Esophagus mucosa (tissue), 1 donor: Measurements from ENCODE around the gene RPTOR. TPM values are rescaled to one million over a fixed set of nuclear protein-coding genes. Genes with fewer than 3 reads are reported as not detected.
"Not testable (repeated sequence)": the region's sequence is repeated elsewhere in the genome, so short reads cannot be mapped to it uniquely, and the experiment has no call there.

Experiments
- ATAC-seq: fragments of 200-7000 bp; cut with Tn5 transposase; one replicate; pipeline ENCODE4 v1.9.1; 2020
- total RNA-seq: library from RNA; stranded (reverse); gene quantifications from one replicate; pipeline ENCODE4 v1.2.4, GENCODE V29; 2023
- donor health status: DM: yes; HTN: yes; CAD: no.

Gene RPTOR
- total RNA-seq, 1 donor from 2014 or later = 14.9 TPM

DNA sequence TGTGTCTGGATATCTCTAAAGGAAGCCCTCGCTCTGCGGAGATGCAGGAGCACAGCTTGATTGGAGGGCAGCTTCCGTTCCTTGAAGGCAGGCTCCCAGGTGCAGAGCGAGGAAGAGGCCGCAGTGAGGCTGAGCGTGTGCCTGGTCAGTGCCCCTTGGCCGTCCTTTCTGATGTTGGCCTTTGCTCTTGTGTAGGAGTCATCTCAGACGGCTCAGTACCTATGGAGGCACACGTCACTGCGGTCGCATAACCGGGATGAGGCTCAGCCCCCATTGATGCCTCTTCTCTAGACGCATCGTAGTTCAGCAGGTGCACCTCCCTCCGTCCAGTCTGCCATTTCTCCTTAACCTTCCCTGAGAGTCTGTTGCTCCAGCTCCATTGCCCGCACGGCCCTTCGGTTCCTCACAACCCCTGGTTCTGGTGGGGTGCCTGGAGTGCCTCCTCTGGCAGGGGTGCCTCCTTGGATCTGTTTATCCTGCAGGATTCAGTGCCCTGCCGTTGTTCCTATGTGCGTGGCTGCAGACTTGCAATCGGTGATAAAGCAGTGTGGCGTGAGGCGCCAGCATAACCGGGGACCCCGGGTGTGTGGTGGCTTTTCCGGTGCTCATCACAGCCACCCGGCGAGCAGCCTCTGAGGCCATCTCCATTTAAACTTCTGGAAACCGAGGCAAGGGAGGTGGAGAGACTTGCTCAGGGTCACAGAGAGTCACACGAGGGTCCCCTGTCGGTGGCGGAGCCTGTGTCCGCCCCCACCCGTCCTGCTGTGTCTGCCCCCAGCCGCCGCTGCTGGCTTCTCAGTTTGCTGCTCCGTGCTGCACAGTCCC is 258.2 kb downstream of the RPTOR start:
- ATAC-seq = no peak

DNA sequence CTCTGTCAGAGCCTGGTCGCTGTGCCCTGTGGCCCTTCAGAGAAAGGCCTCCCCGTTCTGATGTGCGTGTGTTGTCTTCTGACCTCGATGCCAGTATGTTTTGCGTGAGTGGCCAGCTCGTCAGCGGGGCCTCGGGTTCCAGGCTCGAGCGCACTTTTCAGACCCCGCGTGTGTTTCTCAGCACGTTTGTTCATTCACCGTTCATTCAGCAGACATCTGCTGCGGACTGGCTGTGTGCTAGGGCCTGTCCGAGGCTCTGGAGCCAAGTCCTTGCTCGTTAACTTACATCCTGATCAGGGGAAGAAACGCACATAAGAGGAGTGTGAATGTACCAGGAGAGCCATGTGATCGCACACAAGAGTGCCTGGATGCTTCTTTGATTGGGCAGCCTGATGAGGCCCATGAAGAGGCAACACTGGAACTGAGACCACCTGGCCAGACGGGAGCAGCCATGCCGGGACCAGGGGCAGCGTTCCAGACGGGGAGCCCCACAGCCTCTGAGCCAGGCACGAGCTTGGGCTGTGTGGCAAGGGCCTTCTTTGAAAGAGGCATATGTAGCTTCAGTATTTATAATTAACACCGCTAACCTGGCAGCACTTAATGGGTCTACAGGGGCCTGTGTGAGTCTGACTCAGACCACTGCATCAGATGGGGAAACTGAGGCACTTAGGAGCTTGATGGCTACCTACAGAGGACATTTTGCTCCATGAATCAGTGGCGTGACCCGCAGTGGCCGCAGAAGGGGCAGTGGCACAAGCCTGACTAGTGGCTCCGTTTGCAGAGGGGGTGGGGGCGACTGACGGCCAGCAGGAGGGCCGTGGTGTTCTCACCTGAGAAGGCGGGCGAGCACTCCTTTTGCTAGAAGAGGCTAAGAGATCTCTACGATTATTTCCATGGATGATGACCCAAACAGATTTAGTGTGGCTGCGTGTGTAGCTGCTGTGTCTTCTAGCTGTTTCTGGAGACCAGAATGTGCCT is 259.1 kb downstream of the RPTOR start:
- ATAC-seq = no peak

DNA sequence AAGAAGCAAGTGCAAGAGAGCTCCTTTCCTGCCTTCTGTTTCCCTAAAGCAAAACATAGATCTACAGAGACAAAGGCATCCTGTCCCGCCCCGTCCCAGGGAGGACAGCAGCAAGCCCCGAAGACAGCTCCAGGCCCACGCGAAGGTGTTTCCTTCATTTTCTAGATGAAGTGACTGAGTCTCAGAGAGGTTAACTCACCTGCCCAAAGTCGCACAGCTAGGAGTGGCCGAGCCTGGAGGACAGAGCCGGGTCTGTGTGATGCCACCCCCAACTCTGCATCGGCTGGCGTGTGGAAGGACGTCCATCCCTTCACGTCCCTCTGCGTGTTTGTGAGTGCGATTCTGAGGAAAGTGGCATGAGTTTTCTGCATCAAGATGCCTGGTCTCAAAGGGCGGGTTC is 259.8 kb downstream of the RPTOR start:
- no peak for ATAC-seq

DNA sequence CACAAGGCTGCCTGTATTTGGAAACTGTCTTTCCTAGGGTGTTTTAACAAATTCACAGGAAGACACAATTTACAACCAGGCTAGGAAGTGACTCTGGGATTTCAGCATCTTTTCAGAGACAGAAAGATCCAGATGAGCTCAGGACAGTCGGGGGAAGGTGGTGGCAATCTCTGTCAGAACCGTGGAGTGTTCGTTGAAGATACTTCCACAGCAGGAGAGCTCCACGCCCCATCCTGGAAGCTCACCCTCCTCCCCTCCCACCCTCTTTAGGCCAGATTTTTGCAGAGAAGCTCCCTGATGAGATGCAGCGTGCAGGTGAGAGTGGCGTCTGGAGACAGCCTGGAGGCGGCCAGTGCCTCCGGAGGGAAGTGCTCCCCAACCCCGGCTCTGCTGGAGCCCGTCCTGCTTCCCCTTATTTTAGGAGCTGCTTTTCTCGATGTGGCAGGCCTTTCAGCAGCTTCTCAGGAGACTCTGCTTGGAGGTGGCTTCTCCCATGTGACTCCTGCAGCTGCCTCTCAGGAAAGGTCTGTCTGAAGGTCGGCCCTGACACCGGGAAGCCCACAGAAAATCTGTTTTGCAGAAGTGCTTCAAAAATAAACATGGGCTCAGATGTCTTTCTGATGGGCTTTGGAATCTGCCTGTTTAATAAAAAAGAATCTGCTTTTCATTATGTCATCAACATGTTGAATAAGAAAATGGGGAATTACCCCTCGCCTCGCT is 260.6 kb downstream of the RPTOR start:
- ATAC-seq = no peak

DNA sequence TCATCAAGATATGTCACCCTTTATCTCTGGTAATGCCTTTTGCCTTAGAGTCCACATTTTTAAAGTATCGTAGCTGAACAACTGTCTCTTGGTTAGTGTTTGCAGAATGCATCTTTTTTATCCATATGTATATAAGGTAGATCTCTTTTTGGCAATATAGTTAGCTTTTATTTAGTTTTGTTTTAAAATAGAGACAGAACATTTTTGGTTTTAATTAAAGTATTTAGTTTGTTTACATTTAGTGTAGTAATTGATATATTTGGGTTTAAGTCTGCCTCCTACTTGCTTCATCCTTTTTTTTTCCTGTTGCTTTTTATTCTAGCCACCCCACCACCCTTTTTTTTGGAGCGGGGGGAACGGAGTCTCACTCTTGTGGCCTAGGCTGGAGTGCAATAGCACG is 262.4 kb downstream of the RPTOR start:
- no peak for ATAC-seq

DNA sequence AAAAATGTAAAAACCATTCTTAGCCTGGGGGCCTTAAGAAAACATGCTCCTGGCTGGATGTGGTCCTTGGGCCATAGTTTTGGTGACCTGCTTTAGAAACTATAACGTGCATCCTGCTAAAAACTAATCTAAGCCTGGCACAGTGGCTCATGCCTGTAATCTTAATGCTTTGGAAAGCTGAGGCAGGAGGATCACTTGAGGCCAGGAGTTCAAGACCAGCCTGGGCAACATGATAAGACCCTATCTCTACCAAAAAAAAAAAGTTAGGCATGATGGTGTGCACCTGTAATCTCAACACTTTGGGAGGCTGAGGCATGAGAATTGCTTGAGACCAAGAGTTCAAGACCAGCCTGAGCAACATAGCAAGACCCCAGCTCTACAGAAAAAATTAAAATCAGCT is 263.2 kb downstream of the RPTOR start:
- ATAC-seq = no peak

DNA sequence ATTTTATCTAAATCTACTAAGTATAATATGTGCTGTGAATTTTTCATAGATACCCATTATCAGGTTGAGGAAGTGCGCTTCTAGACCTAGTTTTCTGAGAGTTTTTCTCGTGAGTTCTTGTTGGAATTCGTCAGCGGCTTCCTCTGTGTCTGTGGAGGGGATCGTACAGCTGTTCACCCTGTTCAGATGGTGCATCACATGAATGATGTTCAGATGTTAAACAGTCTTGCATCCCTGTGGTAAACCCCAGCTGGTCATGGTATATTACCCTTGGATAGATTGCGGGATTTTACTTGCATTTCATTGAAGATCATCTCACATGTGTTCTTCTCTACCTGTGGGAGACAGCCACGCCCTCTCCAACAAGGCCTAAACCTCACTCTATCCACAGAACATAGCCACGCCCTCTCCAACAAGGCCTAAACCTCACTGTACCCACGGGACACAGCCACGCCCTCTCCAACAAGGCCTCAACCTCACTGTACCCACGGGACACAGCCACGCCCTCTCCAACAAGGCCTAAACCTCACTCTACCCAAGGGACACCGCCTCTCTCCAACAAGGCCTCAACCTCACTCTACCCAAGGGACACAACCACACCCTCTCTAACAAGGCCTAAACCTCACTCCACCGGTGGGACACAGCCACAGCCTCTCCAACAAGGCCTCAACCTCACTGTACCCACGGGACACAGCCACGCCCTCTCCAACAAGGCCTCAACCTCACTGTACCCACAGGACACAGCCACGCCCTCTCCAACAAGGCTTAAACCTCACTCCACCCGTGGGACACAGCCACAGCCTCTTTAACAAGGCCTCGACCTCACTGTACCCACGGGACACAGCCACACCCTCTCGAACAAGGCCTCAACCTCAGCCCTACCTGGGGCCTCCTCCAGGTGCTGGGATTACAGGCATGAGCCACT is 266.8 kb downstream of the RPTOR start:
- peak; percentile 52 for ATAC-seq

DNA sequence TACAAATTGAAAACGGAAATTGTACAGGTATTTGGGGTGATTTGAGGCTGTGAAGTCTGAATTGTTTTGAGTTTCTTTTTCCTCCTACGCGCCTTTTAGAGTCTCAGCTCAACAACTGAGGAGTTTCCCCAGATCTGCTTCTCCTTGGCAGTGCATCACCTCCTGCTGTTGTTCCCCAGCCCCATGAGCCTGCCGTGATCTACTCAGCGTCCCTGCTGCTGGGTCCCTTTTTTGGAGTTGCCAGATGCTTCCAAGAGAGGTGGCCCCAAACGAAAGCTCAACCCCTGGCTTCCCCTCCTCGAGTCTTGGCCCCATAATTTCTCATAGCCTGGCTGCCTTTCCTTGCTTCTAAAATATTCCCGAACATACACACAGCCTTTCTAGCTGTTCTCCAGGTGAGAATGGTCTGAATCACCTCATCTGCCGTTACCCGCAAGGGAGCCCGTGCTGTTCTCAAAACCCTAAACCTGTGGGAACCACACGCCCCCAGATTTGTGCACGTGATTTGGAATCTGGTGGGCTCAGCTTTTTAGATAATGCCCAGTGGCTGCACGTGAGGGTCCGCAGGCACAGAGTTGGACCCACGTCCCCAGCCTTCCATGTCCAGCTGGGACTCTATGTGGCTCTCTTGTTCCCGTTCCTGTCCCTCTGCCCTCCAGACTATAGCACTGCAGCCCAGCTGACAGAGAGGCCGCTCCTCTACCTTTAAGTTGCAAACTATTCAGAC is 267.9 kb downstream of the RPTOR start:
- no peak for ATAC-seq

DNA sequence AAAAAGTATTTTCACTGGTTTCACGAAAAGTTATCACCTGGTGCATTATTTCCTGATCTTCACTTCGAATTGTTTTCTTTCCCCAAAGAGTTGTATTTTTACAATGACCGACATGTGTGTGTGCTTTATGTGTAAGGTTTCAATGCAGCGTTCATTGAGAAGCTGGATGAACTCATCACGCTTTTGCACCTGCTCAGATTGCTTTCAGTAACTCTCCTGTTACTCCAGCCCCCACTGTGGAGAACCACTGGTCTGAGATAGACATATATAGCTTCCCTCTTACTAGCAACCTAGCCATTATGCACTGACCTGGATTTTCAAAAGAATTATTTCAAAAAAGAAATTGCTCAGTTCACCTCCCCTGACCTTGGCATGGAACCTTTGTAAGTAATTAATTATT is 268.7 kb downstream of the RPTOR start:
- ATAC-seq = no peak

DNA sequence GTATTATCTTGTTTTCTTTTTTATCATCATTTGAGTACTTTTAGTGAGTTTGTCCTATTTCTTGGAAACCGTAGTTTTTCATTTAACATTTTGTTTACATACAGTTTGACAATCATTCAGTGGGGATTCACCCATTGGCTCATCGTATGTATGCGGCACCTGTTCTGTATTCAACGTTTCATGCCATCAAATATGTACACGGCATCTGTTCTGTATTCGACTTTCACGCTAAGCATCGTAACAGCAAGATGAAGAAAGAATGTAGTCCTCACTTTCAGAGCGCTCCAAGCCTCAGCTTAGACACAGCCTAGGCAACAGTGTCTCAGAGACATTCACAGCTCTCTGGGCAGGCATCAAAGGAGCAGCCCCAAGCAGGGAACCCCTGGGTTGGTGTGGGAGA is 269.9 kb downstream of the RPTOR start:
- no peak for ATAC-seq

DNA sequence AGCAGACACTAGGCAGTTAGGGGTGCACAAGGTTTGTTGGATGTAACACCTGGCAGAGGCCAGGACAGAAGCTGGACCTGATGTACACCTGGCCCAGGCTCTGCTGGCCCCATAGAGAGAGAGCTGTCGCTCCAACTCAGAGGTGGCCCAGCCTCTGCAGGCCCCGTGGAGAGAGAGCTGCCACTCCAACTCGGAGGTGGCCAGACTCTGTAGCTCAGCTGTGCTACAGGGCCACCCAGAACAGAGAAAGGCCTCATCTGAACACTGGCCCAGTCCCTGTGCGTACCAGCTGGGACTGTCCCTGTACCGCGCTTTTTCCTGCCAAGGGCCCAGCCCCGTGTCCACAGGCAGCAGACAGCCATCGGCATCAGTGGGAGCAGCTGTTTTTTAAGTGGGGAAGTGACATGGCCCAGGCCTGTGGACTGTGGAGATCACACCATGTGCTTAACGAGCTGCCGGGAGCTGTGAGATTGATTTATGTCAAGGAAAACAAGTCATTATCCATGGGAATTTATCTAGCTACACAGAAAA is 270.6 kb downstream of the RPTOR start:
- ATAC-seq = no peak

DNA sequence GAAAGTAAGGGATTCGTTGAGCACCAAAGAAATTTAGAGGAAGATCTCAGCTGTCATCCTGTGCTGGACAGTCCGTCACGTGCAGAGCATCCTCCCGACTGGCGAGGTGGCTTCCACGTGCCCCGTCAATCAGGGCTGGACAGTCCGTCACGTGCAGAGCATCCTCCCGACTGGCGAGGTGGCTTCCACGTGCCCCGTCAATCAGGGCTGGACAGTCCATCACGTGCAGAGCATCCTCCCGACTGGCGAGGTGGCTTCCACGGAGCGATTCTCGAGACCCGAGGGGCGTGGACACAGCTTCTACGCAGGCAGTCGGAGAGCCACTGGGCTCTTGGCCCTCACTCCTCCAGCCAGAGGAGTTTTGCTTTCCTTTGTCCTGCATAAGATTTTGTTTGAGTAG is 271.1 kb downstream of the RPTOR start:
- ATAC-seq = not testable (repeated sequence)

DNA sequence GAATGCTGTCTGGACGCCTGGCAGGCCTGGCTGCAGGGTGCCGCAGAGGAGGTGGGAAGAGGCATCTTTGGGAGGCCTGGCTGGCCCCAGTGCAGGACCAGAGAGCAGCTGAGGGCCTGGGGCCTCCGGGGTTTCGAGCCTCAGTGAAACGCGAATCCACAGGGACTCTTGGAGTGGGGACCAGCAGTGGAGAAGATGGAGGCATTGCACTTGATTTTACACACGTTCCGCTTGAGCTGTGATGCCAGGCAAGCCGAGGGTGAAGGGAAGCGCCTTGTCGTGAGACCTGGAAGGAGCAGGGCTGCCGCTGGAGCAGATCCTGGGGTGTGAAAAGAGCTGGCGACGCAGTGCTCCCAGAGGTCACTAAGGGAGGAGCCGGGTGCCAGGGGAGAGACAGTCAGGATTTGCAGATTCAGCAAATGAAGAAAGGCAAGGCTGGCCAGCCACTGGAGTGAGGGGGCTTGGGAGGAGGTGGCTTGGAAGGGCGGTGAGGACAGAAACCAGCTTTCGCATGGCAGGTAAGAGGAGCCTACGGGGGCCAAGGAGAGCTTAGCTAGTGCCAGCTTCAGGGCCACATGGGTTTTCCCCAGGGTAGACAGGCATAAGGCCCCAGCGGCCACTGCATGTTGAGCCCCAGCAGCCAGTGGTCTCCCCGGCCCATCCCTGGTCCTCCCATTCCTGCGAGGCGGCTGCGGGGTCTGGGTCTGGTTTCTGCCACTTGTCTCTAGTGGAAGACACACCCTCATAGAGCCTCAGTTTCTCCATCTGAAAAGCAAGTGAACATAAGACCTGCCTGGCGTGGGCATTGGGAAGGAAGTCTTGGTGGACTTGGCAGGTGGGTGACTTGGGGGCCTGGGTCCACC is 271.8 kb downstream of the RPTOR start:
- no peak for ATAC-seq

DNA sequence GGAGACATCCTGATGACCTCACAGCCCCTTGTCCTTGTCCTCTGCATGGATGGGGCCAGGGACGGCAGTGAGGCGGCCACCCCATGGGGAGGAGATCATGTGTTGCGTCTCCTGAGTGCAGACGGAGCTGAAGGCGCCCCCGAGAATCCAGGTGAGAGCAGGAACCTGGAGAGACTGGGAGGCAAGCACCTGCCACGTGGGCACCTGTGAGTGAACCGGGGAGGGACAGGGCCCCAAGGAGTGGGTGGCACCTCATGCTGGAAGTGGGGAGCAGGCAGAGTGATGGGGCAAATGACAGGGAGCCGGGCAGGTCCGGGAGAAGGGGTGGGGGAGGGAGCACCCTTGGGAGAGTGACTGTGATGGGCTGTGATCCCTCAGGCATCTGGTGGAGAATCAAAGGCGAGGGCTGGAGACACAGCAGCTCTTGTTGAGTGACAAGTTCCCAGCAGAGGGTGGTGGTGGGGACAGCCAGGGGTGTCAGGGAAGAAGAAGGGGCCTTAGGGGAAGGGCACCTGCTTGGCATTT is 272.7 kb downstream of the RPTOR start:
- no peak for ATAC-seq

DNA sequence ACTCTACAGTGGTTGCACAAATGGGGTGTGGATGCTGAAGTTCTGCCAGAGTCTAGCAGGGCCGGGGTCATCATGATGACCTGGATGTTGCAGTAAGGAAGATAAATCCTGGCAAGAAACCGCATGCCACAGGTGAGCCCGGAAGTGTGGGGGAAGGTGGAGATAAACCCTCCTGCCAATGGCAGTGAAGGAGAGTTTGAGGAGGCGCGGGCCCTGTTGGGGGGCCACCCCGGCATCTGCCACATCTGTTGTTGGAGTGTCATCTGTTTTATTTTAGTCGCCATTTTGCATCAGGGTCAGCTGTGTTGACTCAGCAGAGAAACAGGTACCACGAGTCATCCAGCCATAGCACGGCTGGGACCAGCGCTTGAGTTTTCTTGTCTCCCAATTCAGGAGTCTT is 273.2 kb downstream of the RPTOR start:
- ATAC-seq = no peak

DNA sequence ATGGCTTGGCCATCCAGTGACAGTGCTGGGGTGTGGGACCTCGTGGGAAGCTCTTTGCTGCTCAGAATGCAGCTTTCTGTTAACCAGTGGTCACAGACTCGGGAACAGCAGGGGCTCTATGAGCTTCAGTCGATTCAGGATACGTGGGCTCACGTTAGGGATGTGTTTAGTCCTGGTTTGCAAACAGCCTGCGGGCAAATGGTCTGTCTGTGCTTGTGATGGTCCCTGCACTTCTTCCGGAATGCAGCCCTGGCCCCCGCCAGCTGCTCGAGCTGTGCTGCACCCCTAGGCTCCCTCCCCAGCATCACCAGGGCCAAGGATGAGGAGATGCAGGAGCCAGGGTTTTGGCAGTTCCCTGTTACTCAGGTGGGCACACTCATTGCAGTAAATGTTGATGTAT is 274.2 kb downstream of the RPTOR start:
- no peak for ATAC-seq

DNA sequence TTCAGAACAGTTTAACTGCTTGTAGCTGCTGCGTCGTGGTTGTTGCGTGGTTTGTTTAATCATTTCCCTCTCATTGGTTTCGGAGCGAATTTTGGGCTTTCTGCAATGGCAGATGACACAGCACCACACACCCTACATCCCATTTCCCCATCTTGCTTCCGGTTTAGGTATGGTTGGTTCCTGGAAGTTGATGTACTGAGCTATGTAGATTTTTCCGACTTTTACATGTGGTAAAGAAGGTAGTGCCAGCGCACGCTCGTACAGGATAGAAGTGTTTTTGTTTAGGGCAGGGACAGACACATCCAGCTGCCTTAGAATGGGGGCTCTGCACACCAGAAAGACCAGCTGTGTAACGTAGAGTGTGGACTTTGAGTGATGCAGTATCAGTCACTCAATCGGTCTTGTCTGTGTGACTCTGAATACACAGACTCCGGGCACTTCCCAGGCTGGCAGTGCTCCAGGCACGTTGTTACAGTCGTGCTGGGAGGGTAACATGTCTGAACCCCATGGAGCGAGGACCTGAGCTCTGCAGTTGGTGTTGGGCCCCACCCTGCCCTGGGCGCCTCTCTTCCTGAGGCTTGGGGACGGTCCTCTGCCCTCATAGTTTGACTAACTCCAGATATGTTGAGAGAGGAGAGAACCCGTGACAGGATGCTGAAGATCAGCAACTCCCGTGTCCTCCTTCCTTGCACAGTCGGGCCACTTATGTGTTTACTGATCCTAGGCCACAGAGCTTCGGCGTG is 275.0 kb downstream of the RPTOR start:
- ATAC-seq = no peak

DNA sequence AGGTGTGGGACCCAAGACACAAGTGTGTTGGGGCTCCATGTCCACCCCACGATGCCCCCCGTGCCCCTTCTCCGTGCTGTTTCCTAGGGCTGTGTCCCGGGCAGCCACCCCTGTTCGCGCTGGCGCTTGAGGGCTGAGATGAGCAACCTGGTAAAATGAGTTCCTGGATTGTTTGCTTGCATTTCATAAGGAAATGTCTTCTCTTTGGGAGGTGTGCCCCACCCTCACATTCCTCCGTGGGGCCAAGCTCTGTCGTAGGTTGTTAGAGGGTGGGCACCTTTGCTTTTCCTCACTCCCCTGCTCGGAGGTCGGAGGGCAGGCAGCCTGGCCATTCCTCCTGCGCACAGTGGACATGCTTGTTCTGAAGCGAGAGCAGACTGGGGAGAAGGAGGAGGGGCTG is 275.7 kb downstream of the RPTOR start:
- ATAC-seq = no peak

DNA sequence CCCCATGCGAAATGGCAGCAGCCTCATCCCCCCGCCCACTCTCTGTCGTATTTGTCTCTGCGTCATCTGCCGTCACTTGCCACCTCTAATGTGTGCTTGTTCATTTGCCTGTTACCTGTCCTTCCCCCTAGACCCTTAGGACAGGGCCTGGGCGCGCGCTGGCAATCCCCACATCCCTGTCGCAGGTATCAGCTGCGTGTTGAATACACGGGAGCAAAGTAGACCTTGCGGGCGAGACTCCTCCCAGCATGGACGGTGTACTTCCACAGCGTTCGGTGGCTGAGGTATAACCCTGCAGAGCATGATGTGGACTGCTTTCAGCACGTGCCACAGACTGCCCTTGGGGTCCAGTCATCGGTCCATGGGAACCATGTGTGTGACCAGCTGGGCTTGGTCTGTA is 276.9 kb downstream of the RPTOR start:
- ATAC-seq = no peak
